ENCODE results near the gene ACOXL. TPM values are rescaled to one million over a fixed set of nuclear protein-coding genes. Genes with fewer than 3 reads are reported as not detected.

Gene ACOXL
- total and polyA plus RNA-seq, 5 donors from 2014 or later, result 0.17 TPM; not detected in 4

- ATAC-seq (ENCODE audit: low read depth in 2 of 2) (no peak), DNase-seq (no peak)
- Mint-ChIP-seq H3K4me1 (peaks cover 20 to 62% (median 36%) of the 10 kb centered on the region in 4 donors), H3K36me3 (peaks cover 4% of the 10 kb centered on the region), H3K27me3 (peaks cover 2% of the 10 kb centered on the region), H3K27ac (peak overlapping the region in 1 of 3 donors; percentile 78), H3K9me3 (peaks cover 0 to 1% (median 0%) of the 10 kb centered on the region in 7 donors), H3K4me3 (no peak overlapping the region)
- Histone ChIP-seq H3K4me3 (ENCODE audit: low read depth, low read length) (no peak overlapping the region), H3K9me3 (ENCODE audit: control insufficient read depth in 2 of 2, low read length in 2 of 2) (no peaks in the 10 kb centered on the region), H3K36me3 (ENCODE audit: control insufficient read depth, insufficient read depth, low read length) (no peaks in the 10 kb centered on the region), H3K27me3 (ENCODE audit: control insufficient read depth, insufficient read depth, low read length) (no peaks in the 10 kb centered on the region), H3K27ac (ENCODE audit: insufficient read depth, low read length, poor library complexity, severe bottlenecking) (no peak overlapping the region), H3K4me1 (ENCODE audit: control insufficient read depth, insufficient read depth, low read length, poor library complexity, severe bottlenecking) (peaks cover 42% of the 10 kb centered on the region)
Observed at GRCh38 chr2:110864176-110864575, 131.8 kb downstream of the ACOXL start.

GRCh38 chr2:110864731-110865130, 132.4 kb downstream of the ACOXL start:
- Mint-ChIP-seq H3K27me3 (no peaks in the 10 kb centered on the region), H3K27ac (peak overlapping the region; percentile 52 to 78 (median 56)), H3K36me3 (peaks cover 4% of the 10 kb centered on the region), H3K9me3 (no peaks in the 10 kb centered on the region), H3K4me1 (peaks cover 18 to 57% (median 32%) of the 10 kb centered on the region in 4 donors), H3K4me3 (peak overlapping the region; percentile 6 to 76 (median 53))
- Histone ChIP-seq H3K36me3 (ENCODE audit: control insufficient read depth, insufficient read depth, low read length) (no peaks in the 10 kb centered on the region), H3K27ac (ENCODE audit: insufficient read depth, low read length, poor library complexity, severe bottlenecking) (peak overlapping the region; percentile 52), H3K27me3 (ENCODE audit: control insufficient read depth, insufficient read depth, low read length) (no peaks in the 10 kb centered on the region), H3K4me3 (ENCODE audit: low read depth, low read length) (peak overlapping the region; percentile 33), H3K9me3 (ENCODE audit: control insufficient read depth in 2 of 2, low read length in 2 of 2) (no peaks in the 10 kb centered on the region), H3K4me1 (ENCODE audit: control insufficient read depth, insufficient read depth, low read length, poor library complexity, severe bottlenecking) (peaks cover 36% of the 10 kb centered on the region)
- no peak for ATAC-seq (ENCODE audit: low read depth in 2 of 2)
- DNase-seq, result no peak

- peak in 1 of 3 donors; percentile 94 for DNase-seq
- Mint-ChIP-seq H3K4me1 (peaks cover 18 to 52% (median 30%) of the 10 kb centered on the region in 4 donors), H3K4me3 (peak overlapping the region; percentile 6 to 76 (median 53)), H3K27ac (peak overlapping the region; percentile 52 to 79 (median 78)), H3K36me3 (peaks cover 4% of the 10 kb centered on the region), H3K27me3 (no peaks in the 10 kb centered on the region), H3K9me3 (no peaks in the 10 kb centered on the region)
- Histone ChIP-seq H3K36me3 (ENCODE audit: control insufficient read depth, insufficient read depth, low read length) (no peaks in the 10 kb centered on the region), H3K27ac (ENCODE audit: insufficient read depth, low read length, poor library complexity, severe bottlenecking) (peak overlapping the region; percentile 52), H3K27me3 (ENCODE audit: control insufficient read depth, insufficient read depth, low read length) (no peaks in the 10 kb centered on the region), H3K9me3 (ENCODE audit: control insufficient read depth in 2 of 2, low read length in 2 of 2) (no peaks in the 10 kb centered on the region), H3K4me1 (ENCODE audit: control insufficient read depth, insufficient read depth, low read length, poor library complexity, severe bottlenecking) (peaks cover 32% of the 10 kb centered on the region), H3K4me3 (ENCODE audit: low read depth, low read length) (peak overlapping the region; percentile 33)
- ATAC-seq (ENCODE audit: low read depth in 2 of 2), result peak; percentile 86 to 89
Observed at GRCh38 chr2:110865188-110865587, 132.8 kb downstream of the ACOXL start.

GRCh38 chr2:110866045-110866444, 133.7 kb downstream of the ACOXL start:
- Mint-ChIP-seq H3K27ac (peak overlapping the region in 2 of 3 donors; percentile 38 to 52), H3K9me3 (no peaks in the 10 kb centered on the region), H3K27me3 (no peaks in the 10 kb centered on the region), H3K36me3 (no peaks in the 10 kb centered on the region), H3K4me3 (peak overlapping the region in 3 of 4 donors; percentile 2 to 71 (median 56)), H3K4me1 (peaks cover 15 to 46% (median 25%) of the 10 kb centered on the region in 4 donors)
- ATAC-seq (ENCODE audit: low read depth in 2 of 2) (no peak), DNase-seq (no peak)
- H3K36me3 ChIP-seq (ENCODE audit: control insufficient read depth, insufficient read depth, low read length), result no peaks in the 10 kb centered on the region
- no peak overlapping the region for H3K27ac ChIP-seq (ENCODE audit: insufficient read depth, low read length, poor library complexity, severe bottlenecking)
- no peaks in the 10 kb centered on the region for H3K9me3 ChIP-seq (ENCODE audit: control insufficient read depth in 2 of 2, low read length in 2 of 2)
- no peaks in the 10 kb centered on the region for H3K27me3 ChIP-seq (ENCODE audit: control insufficient read depth, insufficient read depth, low read length)
- no peak overlapping the region for H3K4me3 ChIP-seq (ENCODE audit: low read depth, low read length)
- peaks cover 24% of the 10 kb centered on the region for H3K4me1 ChIP-seq (ENCODE audit: control insufficient read depth, insufficient read depth, low read length, poor library complexity, severe bottlenecking)

- H3K27me3 ChIP-seq (ENCODE audit: control insufficient read depth, insufficient read depth, low read length), result no peaks in the 10 kb centered on the region
- Mint-ChIP-seq H3K4me1 (peaks cover 15 to 43% (median 27%) of the 10 kb centered on the region in 4 donors), H3K4me3 (peak overlapping the region in 3 of 4 donors; percentile 2 to 85 (median 71)), H3K27ac (peak overlapping the region in 1 of 3 donors; percentile 38), H3K36me3 (no peaks in the 10 kb centered on the region), H3K9me3 (no peaks in the 10 kb centered on the region), H3K27me3 (no peaks in the 10 kb centered on the region)
- no peak overlapping the region for H3K4me3 ChIP-seq (ENCODE audit: low read depth, low read length)
- peak in 1 of 3 donors; percentile 52 for DNase-seq
- no peak for ATAC-seq (ENCODE audit: low read depth in 2 of 2)
- H3K36me3 ChIP-seq (ENCODE audit: control insufficient read depth, insufficient read depth, low read length), result no peaks in the 10 kb centered on the region
- H3K27ac ChIP-seq (ENCODE audit: insufficient read depth, low read length, poor library complexity, severe bottlenecking), result no peak overlapping the region
- H3K4me1 ChIP-seq (ENCODE audit: control insufficient read depth, insufficient read depth, low read length, poor library complexity, severe bottlenecking), result peaks cover 26% of the 10 kb centered on the region
- no peaks in the 10 kb centered on the region for H3K9me3 ChIP-seq (ENCODE audit: control insufficient read depth in 2 of 2, low read length in 2 of 2)
Observed at GRCh38 chr2:110866466-110866865, 134.1 kb downstream of the ACOXL start.

GRCh38 chr2:110867078-110867477, 134.7 kb downstream of the ACOXL start:
- Mint-ChIP-seq H3K4me3 (no peak overlapping the region), H3K4me1 (peaks cover 15 to 45% (median 29%) of the 10 kb centered on the region in 4 donors), H3K27ac (peak overlapping the region in 2 of 3 donors; percentile 33 to 58), H3K36me3 (no peaks in the 10 kb centered on the region), H3K9me3 (no peaks in the 10 kb centered on the region), H3K27me3 (no peaks in the 10 kb centered on the region)
- Histone ChIP-seq H3K4me1 (ENCODE audit: control insufficient read depth, insufficient read depth, low read length, poor library complexity, severe bottlenecking) (peaks cover 32% of the 10 kb centered on the region), H3K27ac (ENCODE audit: insufficient read depth, low read length, poor library complexity, severe bottlenecking) (no peak overlapping the region), H3K4me3 (ENCODE audit: low read depth, low read length) (no peak overlapping the region), H3K9me3 (ENCODE audit: control insufficient read depth in 2 of 2, low read length in 2 of 2) (no peaks in the 10 kb centered on the region), H3K36me3 (ENCODE audit: control insufficient read depth, insufficient read depth, low read length) (no peaks in the 10 kb centered on the region), H3K27me3 (ENCODE audit: control insufficient read depth, insufficient read depth, low read length) (no peaks in the 10 kb centered on the region)
- DNase-seq (peak in 1 of 3 donors; percentile 59), ATAC-seq (ENCODE audit: low read depth in 2 of 2) (no peak)

GRCh38 chr2:110868971-110869370, 136.6 kb downstream of the ACOXL start:
- H3K4me3 ChIP-seq (ENCODE audit: low read depth, low read length), result no peak overlapping the region
- no peaks in the 10 kb centered on the region for H3K9me3 Mint-ChIP-seq
- no peak overlapping the region for H3K4me3 Mint-ChIP-seq
- H3K36me3 ChIP-seq (ENCODE audit: control insufficient read depth, insufficient read depth, low read length), result no peaks in the 10 kb centered on the region
- H3K36me3 Mint-ChIP-seq, result no peaks in the 10 kb centered on the region
- no peak overlapping the region for H3K27ac ChIP-seq (ENCODE audit: insufficient read depth, low read length, poor library complexity, severe bottlenecking)
- H3K4me1 Mint-ChIP-seq, result peaks cover 15 to 47% (median 33%) of the 10 kb centered on the region in 4 donors
- DNase-seq (no peak), ATAC-seq (ENCODE audit: low read depth in 2 of 2) (no peak)
- H3K27ac Mint-ChIP-seq, result no peak overlapping the region
- H3K4me1 ChIP-seq (ENCODE audit: control insufficient read depth, insufficient read depth, low read length, poor library complexity, severe bottlenecking), result peaks cover 32% of the 10 kb centered on the region
- no peaks in the 10 kb centered on the region for H3K27me3 ChIP-seq (ENCODE audit: control insufficient read depth, insufficient read depth, low read length)
- H3K27me3 Mint-ChIP-seq, result no peaks in the 10 kb centered on the region
- no peaks in the 10 kb centered on the region for H3K9me3 ChIP-seq (ENCODE audit: control insufficient read depth in 2 of 2, low read length in 2 of 2)
